ENCODE results near the gene NELL2. TPM values are rescaled to one million over a fixed set of nuclear protein-coding genes. Genes with fewer than 3 reads are reported as not detected.

NELL2 gene
- total RNA-seq, 2 donors from 2014 or later, result 2.9 to 6.1 TPM

- intact Hi-C loops (cut with DNase I, micrococcal nuclease), result no loop called here
- ATAC-seq (no peak), DNase-seq (no peak)
These were observed 302.4 kb downstream of the NELL2 start for GRCh38 chr12:44573723-44574122.

GRCh38 chr12:44571006-44571550, 305.0 kb downstream of the NELL2 start:
- ATAC-seq, result no peak
- DNase-seq, result no peak
- intact Hi-C loops (cut with DNase I, micrococcal nuclease), result no loop called here

GRCh38 chr12:44570036-44570583, 306.0 kb downstream of the NELL2 start:
- no peak for DNase-seq
- intact Hi-C loops (cut with DNase I, micrococcal nuclease), result no loop called here
- ATAC-seq, result no peak

- intact Hi-C loops (cut with DNase I, micrococcal nuclease), result no loop called here
- no peak for DNase-seq
These were observed 311.0 kb downstream of the NELL2 start for GRCh38 chr12:44565163-44565562.

GRCh38 chr12:44563486-44563885, 312.6 kb downstream of the NELL2 start:
- ATAC-seq (no peak), DNase-seq (no peak)
- intact Hi-C loops (cut with DNase I, micrococcal nuclease), result no loop called here

More at GRCh38 chr12:44565163-44565562, 311.0 kb downstream of the NELL2 start:
- ATAC-seq, result no peak

- intact Hi-C loops (cut with DNase I, micrococcal nuclease), result no loop called here
- DNase-seq (no peak), ATAC-seq (no peak)
These were observed 317.6 kb downstream of the NELL2 start for GRCh38 chr12:44558340-44559100.

- intact Hi-C loops (cut with DNase I, micrococcal nuclease), result no loop called here
- DNase-seq (no peak), ATAC-seq (no peak)
These were observed 320.7 kb downstream of the NELL2 start for GRCh38 chr12:44555454-44555853.

GRCh38 chr12:44551631-44552030, 324.5 kb downstream of the NELL2 start:
- ATAC-seq (no peak), DNase-seq (no peak)
- intact Hi-C loops (cut with DNase I, micrococcal nuclease), result no loop called here

- intact Hi-C loops (cut with DNase I, micrococcal nuclease), result no loop called here
- DNase-seq, result no peak
- no peak for ATAC-seq
These were observed 325.7 kb downstream of the NELL2 start for GRCh38 chr12:44550377-44550776.

GRCh38 chr12:44546060-44546459, 330.1 kb downstream of the NELL2 start:
- DNase-seq (no peak), ATAC-seq (no peak)
- intact Hi-C loops (cut with DNase I, micrococcal nuclease), result no loop called here

GRCh38 chr12:44544018-44544417, 332.1 kb downstream of the NELL2 start:
- DNase-seq, result no peak
- intact Hi-C loops (cut with DNase I, micrococcal nuclease), result no loop called here
- no peak for ATAC-seq

- intact Hi-C loops (cut with DNase I, micrococcal nuclease), result no loop called here
- no peak for DNase-seq
- ATAC-seq, result no peak
These were observed 333.4 kb downstream of the NELL2 start for GRCh38 chr12:44542716-44543115.

- intact Hi-C loops (cut with DNase I, micrococcal nuclease), result no loop called here
- DNase-seq, result no peak
- no peak for ATAC-seq
These were observed 338.8 kb downstream of the NELL2 start for GRCh38 chr12:44537354-44537753.

- intact Hi-C loops (cut with DNase I, micrococcal nuclease), result no loop called here
- no peak for DNase-seq
These were observed 343.2 kb downstream of the NELL2 start for GRCh38 chr12:44532940-44533339.

GRCh38 chr12:44531320-44531971, 344.7 kb downstream of the NELL2 start:
- ATAC-seq (no peak), DNase-seq (no peak)
- intact Hi-C loops (cut with DNase I, micrococcal nuclease), result no loop called here

More at GRCh38 chr12:44532940-44533339, 343.2 kb downstream of the NELL2 start:
- ATAC-seq, result no peak

GRCh38 chr12:44526655-44527182, 349.4 kb downstream of the NELL2 start:
- intact Hi-C loops (cut with DNase I, micrococcal nuclease), result no loop called here
- no peak for DNase-seq
- no peak for ATAC-seq

GRCh38 chr12:44525806-44526654, 350.1 kb downstream of the NELL2 start:
- ATAC-seq (no peak), DNase-seq (no peak)
- intact Hi-C loops (cut with DNase I, micrococcal nuclease), result no loop called here

- intact Hi-C loops (cut with DNase I, micrococcal nuclease), result no loop called here
These were observed 352.3 kb downstream of the NELL2 start for GRCh38 chr12:44523828-44524227.

GRCh38 chr12:44521702-44522101, 354.4 kb downstream of the NELL2 start:
- DNase-seq (no peak), ATAC-seq (no peak)
- intact Hi-C loops (cut with DNase I, micrococcal nuclease), result no loop called here

More at GRCh38 chr12:44523828-44524227, 352.3 kb downstream of the NELL2 start:
- DNase-seq (no peak), ATAC-seq (no peak)
